ENCODE results near the gene E2F7. TPM values are rescaled to one million over a fixed set of nuclear protein-coding genes. Genes with fewer than 3 reads are reported as not detected.

The E2F7 gene
- total RNA-seq, 1 donor from 2014 or later = 15.9 TPM

DNA sequence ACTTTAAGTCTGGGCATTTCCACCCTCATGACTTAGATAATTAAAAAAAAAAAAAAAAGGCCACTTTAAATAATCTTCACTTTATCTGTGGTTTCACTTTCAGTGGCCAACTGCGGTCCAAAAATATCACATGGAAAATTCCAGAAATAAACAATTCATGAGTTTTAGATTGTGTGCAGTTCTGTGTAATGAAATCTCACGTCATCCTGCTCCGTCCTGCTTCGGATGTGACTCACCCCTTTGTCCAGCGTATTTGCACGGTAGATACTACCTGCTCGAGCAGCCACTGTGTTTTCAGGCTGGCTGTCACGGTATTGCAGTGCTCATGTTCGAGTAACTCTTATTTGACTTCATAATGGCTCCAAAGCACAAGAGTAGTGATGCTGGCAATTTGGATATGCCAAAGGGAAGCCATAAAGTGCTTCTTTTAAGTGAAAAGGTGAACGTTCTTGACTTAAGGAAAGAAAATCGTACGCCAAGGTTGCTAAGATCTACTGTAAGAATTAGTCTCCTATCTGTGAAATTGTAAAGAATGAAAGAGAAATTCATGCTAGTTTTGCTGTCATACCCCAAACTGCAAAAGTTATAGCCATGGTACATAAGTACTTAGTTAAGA, 2.4 kb downstream of the E2F7 start:
- no peak for DNase-seq (ENCODE audit: low spot score, unreplicated experiment)
- Mint-ChIP-seq H3K27ac (peak overlapping the region; percentile 39), H3K9me3 (ENCODE audit: low read depth) (no peaks in the 10 kb centered on the region), H3K36me3 (ENCODE audit: insufficient read depth) (peaks cover 4% of the 10 kb centered on the region), H3K4me3 (ENCODE audit: low read depth) (peak overlapping the region; percentile 43), H3K27me3 (peaks cover 3% of the 10 kb centered on the region), H3K4me1 (ENCODE audit: low read depth) (peaks cover 13% of the 10 kb centered on the region)
- TF ChIP-seq, protein P1, sequence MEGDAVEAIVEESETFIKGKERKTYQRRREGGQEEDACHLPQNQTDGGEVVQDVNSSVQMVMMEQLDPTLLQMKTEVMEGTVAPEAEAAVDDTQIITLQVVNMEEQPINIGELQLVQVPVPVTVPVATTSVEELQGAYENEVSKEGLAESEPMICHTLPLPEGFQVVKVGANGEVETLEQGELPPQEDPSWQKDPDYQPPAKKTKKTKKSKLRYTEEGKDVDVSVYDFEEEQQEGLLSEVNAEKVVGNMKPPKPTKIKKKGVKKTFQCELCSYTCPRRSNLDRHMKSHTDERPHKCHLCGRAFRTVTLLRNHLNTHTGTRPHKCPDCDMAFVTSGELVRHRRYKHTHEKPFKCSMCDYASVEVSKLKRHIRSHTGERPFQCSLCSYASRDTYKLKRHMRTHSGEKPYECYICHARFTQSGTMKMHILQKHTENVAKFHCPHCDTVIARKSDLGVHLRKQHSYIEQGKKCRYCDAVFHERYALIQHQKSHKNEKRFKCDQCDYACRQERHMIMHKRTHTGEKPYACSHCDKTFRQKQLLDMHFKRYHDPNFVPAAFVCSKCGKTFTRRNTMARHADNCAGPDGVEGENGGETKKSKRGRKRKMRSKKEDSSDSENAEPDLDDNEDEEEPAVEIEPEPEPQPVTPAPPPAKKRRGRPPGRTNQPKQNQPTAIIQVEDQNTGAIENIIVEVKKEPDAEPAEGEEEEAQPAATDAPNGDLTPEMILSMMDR (IDR thresholded peaks at IDR 0.05; ENCODE audit: unreplicated experiment) = no peak

DNA sequence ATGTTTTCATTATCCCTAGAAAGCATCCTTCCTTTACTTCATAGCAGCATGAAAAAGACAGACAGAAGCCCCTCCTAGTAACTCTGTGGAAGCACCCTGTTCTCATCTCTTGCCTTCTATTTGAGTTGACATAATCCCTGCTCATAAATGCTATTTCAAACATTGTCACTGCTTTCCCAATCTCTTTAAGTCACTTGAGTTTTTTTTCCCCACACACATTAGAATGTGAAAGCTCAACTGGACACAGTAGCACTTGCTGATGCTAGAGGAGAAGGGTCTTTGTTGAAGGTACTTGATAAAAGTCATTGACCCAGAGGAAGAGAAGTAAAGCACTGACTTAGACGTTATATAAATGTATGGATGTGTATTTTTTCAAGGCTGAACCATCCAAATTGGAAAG, 3.0 kb downstream of the E2F7 start:
- peaks cover 3% of the 10 kb centered on the region for H3K27me3 Mint-ChIP-seq
- peaks cover 13% of the 10 kb centered on the region for H3K4me1 Mint-ChIP-seq (ENCODE audit: low read depth)
- no peaks in the 10 kb centered on the region for H3K9me3 Mint-ChIP-seq (ENCODE audit: low read depth)
- no peak for DNase-seq (ENCODE audit: low spot score, unreplicated experiment)
- peaks cover 7% of the 10 kb centered on the region for H3K36me3 Mint-ChIP-seq (ENCODE audit: insufficient read depth)
- TF ChIP-seq, protein P1 (IDR thresholded peaks at IDR 0.05; ENCODE audit: unreplicated experiment) = no peak
- no peak overlapping the region for H3K27ac Mint-ChIP-seq
- H3K4me3 Mint-ChIP-seq (ENCODE audit: low read depth) = no peak overlapping the region

DNA sequence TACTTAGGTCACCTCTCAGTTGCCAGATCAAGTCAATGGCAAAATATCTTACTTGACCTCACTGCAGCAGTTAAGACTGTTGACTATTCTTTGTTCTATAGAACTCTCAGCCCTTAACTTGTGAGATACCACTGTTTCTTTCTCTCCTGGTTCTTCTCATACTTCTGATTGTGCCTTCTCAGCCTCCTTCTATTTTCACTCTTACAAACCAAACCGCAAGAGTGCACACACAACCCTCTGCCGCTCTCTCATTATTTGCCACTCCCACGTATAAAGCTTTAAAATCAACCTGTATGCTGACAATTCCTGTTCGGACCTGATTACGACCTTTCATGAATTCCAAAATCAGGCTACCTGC, 4.5 kb downstream of the E2F7 start:
- TF ChIP-seq, protein P1 (IDR thresholded peaks at IDR 0.05; ENCODE audit: unreplicated experiment) = no peak
- no peak overlapping the region for H3K4me3 Mint-ChIP-seq (ENCODE audit: low read depth)
- peaks cover 9% of the 10 kb centered on the region for H3K4me1 Mint-ChIP-seq (ENCODE audit: low read depth)
- no peak for DNase-seq (ENCODE audit: low spot score, unreplicated experiment)
- peaks cover 3% of the 10 kb centered on the region for H3K27me3 Mint-ChIP-seq
- no peak overlapping the region for H3K27ac Mint-ChIP-seq
- peaks cover 7% of the 10 kb centered on the region for H3K36me3 Mint-ChIP-seq (ENCODE audit: insufficient read depth)
- no peaks in the 10 kb centered on the region for H3K9me3 Mint-ChIP-seq (ENCODE audit: low read depth)

DNA sequence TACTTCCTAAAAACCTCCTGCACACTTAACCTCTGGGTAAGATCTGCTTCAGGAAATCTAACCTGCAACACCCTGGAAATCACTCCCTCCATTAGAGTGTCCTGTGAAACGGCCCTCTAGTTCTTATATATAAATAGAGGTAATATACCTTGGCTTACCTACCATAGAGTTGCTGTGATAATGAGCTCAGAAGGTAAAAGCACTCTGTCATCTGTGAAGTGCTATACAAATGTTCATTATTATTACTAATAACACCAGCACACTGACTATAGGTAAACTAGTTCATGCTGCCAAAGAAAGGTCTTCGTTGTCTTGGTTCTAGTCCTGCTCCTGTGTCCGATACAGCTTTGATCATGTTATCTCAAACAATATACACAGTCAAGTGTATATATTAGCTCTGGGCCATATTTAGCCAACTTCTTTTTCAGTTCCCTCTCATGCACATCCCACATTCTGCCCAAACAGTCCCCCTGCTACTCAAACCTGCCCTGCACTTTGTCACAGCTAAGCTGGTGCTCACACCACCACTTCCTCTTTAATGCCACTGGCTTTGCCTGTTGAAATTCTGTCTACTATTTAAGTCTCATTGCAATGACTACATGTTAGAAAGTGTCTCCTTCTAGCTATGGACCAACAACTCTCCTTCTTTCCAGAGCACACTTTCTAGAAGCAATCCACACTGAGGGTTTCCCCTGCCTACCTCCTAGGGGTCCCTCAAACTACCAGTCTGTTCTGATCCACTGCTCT, 5.1 kb downstream of the E2F7 start:
- TF ChIP-seq, protein P1 (IDR thresholded peaks at IDR 0.05; ENCODE audit: unreplicated experiment) = no peak
- Mint-ChIP-seq H3K27me3 (peaks cover 3% of the 10 kb centered on the region), H3K36me3 (ENCODE audit: insufficient read depth) (peaks cover 7% of the 10 kb centered on the region), H3K27ac (peak overlapping the region; percentile 69), H3K9me3 (ENCODE audit: low read depth) (no peaks in the 10 kb centered on the region), H3K4me3 (ENCODE audit: low read depth) (no peak overlapping the region), H3K4me1 (ENCODE audit: low read depth) (peaks cover 9% of the 10 kb centered on the region)
- no peak for DNase-seq (ENCODE audit: low spot score, unreplicated experiment)

- TF ChIP-seq, protein P1 (IDR thresholded peaks at IDR 0.05; ENCODE audit: unreplicated experiment) = no peak
- H3K27me3 Mint-ChIP-seq = no peaks in the 10 kb centered on the region
- no peak overlapping the region for H3K27ac Mint-ChIP-seq
- peaks cover 5% of the 10 kb centered on the region for H3K4me1 Mint-ChIP-seq (ENCODE audit: low read depth)
- H3K4me3 Mint-ChIP-seq (ENCODE audit: low read depth) = no peak overlapping the region
- no peak for DNase-seq (ENCODE audit: low spot score, unreplicated experiment)
- H3K9me3 Mint-ChIP-seq (ENCODE audit: low read depth) = no peaks in the 10 kb centered on the region
- H3K36me3 Mint-ChIP-seq (ENCODE audit: insufficient read depth) = peaks cover 7% of the 10 kb centered on the region
Measured at GRCh38 chr12:77058740-77059139, 6.6 kb downstream of the E2F7 start.
